ENCODE data around the gene MKNK1. TPM values are rescaled to one million over a fixed set of nuclear protein-coding genes. Genes with fewer than 3 reads are reported as not detected.

The MKNK1 gene
- total and polyA plus RNA-seq, 2 of the 8 experiments (the other 6 are each of a cell fraction or from before 2014, with no cell fraction given): 13.9 to 21.5 TPM

DNA sequence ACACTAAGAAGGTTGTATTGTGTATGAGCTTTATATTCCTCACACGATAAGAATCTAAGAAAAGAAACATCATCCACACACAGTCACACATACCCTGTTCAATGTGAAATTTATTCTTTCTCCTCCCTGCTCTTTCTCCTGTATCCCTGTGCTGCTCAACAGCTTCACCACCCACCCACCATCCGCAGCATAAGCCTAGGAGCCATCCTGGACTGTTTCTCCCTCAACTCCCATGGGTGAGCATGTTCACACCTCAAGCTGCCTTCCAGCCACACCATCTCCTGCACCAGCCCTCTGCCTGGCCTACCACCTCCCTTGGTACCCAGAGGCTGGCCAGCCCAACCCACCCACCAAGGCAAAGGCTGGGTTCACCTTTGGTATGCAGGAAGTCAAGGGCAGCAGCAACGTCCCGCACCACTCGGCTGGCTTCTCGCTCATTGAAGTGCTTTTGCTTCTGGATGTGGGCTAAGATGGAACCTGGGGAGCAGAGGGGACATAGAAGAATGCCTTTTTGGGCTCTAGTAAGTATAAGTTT, 32.3 kb downstream of the MKNK1 start:
- FAIRE-seq: no peak
- no peak overlapping the region for H3K4me2 ChIP-seq (ENCODE audit: insufficient read depth in 1 of 2, low read depth in 2 of 2, low read length in 2 of 2)
- WGBS, 2 experiments (ENCODE audit: extremely low coverage in 1 of 2, insufficient coverage in 1 of 2, insufficient read length in 1 of 2, insufficient replicate concordance in 2 of 2, low coverage in 1 of 2, low lambda C conversion rate in 2 of 2, missing lambda C conversion rate in 1 of 2): 92% methylated on average over 6 of the region's 6 CpGs; no CpG with 5 or more reads in 1 of the 2 experiments
- H3K9ac ChIP-seq (replicated peaks in 1 of 4; ENCODE audit: extremely low read depth in 1 of 4, low read depth in 3 of 4, low read length in 3 of 4): no peak overlapping the region; a peak in 1 of 7 replicates
- no peak overlapping the region for H3K4me3 ChIP-seq (ENCODE audit: extremely low read depth in 1 of 4, insufficient read depth in 2 of 4, low read depth in 3 of 4, low read length in 4 of 4)
- H3K27ac ChIP-seq (ENCODE audit: low read depth, low read length): no peak overlapping the region
- H2BK5ac ChIP-seq (ENCODE audit: low read depth, low read length): no peak overlapping the region
- no peak overlapping the region for H3K14ac ChIP-seq (ENCODE audit: insufficient read length)
- no peaks in the 10 kb centered on the region for H4K20me1 ChIP-seq (replicated peaks in 1 of 2; ENCODE audit: control insufficient read depth in 1 of 2, insufficient read depth in 2 of 2, low read length in 2 of 2)
- no peak for DNase-seq (ENCODE audit: low read depth in 1 of 2, low spot score in 2 of 2)
- TF ChIP-seq PHF8 (conservative IDR thresholded peaks at IDR 0.05; ENCODE audit: low read depth, low read length): no peak
- no peak for TF ChIP-seq E2F6 (IDR thresholded peaks at IDR 0.05)
- TF ChIP-seq HDAC2 (IDR thresholded peaks at IDR 0.05; ENCODE audit: borderline replicate concordance in 1 of 2, low read depth in 2 of 2, low read length in 2 of 2): no peak
- TF ChIP-seq HDAC6 (IDR thresholded peaks at IDR 0.05; ENCODE audit: low read depth, low read length): no peak
- no peak for TF ChIP-seq USF2 (IDR thresholded peaks at IDR 0.05; ENCODE audit: low read length)
- no peaks in the 10 kb centered on the region for H3K79me2 ChIP-seq (ENCODE audit: control insufficient read depth in 1 of 2, insufficient read depth in 2 of 2, low read length in 2 of 2)
- no peaks in the 10 kb centered on the region for H3K23me2 ChIP-seq (ENCODE audit: low read depth, low read length)
- no peak overlapping the region for H4K91ac ChIP-seq (replicated peaks; ENCODE audit: insufficient read length, low read length)
- H2AK5ac ChIP-seq (ENCODE audit: low read depth, low read length): no peak overlapping the region
- no peaks in the 10 kb centered on the region for H3K9me3 ChIP-seq (ENCODE audit: insufficient read depth in 2 of 2, low read depth in 1 of 2, low read length in 1 of 2)
- H3K36me3 ChIP-seq (ENCODE audit: control insufficient read depth in 2 of 4, insufficient read depth in 4 of 4, low read length in 3 of 4): no peaks in the 10 kb centered on the region; a peak in 1 of 8 replicates
- H2BK20ac ChIP-seq (ENCODE audit: low read length): no peak overlapping the region
- H3K4ac ChIP-seq (replicated peaks; ENCODE audit: insufficient read length, low read depth, low read length): no peak overlapping the region
- H3K4me1 ChIP-seq (replicated peaks in 1 of 4; ENCODE audit: control insufficient read depth in 3 of 4, insufficient read depth in 4 of 4, low read length in 3 of 4): peaks cover 6 to 13% (median 10%) of the 10 kb centered on the region in 4 experiments; a peak in 6 of 7 replicates
- no peak overlapping the region for H2BK15ac ChIP-seq (ENCODE audit: low read length)
- no peak overlapping the region for H3K18ac ChIP-seq (ENCODE audit: extremely low read depth, low read length)
- no peaks in the 10 kb centered on the region for H3K27me3 ChIP-seq (replicated peaks in 1 of 4; ENCODE audit: control insufficient read depth in 3 of 4, extremely low read depth in 1 of 4, insufficient read depth in 3 of 4, low read length in 3 of 4)
- no peak overlapping the region for H4K8ac ChIP-seq (ENCODE audit: extremely low read depth, insufficient read depth, low read length)
- ChIA-PET CTCF (ENCODE audit: partially characterized antibody) (interaction anchor here (1.2 to 3.1 kb wide), 4 partner anchors 11 to 44 kb away, joined by 3 to 12 read pairs (median 4); no protein-coding TSS in a partner anchor), POLR2A (ENCODE audit: partially characterized antibody) (interaction anchor here (1.0 kb wide), 1 partner anchor 13 kb away, joined by 3 read pairs; no protein-coding TSS in a partner anchor)
- H2AFZ ChIP-seq (ENCODE audit: low read length): no peak overlapping the region
- no peak overlapping the region for H3K23ac ChIP-seq (ENCODE audit: insufficient read length)
- no peaks in the 10 kb centered on the region for H3K79me1 ChIP-seq (ENCODE audit: low read depth, low read length)
- no peak overlapping the region for H2BK120ac ChIP-seq (replicated peaks; ENCODE audit: low read depth, low read length)
- no peak overlapping the region for H2BK12ac ChIP-seq (ENCODE audit: low read depth, low read length)
- H3K56ac ChIP-seq (replicated peaks; ENCODE audit: insufficient read length, low read depth, low read length): no peak overlapping the region
- H4K5ac ChIP-seq (ENCODE audit: insufficient read length, low read depth, low read length): no peak overlapping the region

Measured in H1 (cell line).